Stromal cell of bone marrow (primary cell): ENCODE results near the gene TRIAP1.
"Not testable (repeated sequence)": the region's sequence is repeated elsewhere in the genome, so short reads cannot be mapped to it uniquely, and the experiment has no call there.

ENCODE experiments used
- DNase-seq: peaks from one replicate; pipeline ENCODE4 v3.0.0-alpha.2; 2012; ENCODE audit warnings: low read depth

TRIAP1 gene

DNA sequence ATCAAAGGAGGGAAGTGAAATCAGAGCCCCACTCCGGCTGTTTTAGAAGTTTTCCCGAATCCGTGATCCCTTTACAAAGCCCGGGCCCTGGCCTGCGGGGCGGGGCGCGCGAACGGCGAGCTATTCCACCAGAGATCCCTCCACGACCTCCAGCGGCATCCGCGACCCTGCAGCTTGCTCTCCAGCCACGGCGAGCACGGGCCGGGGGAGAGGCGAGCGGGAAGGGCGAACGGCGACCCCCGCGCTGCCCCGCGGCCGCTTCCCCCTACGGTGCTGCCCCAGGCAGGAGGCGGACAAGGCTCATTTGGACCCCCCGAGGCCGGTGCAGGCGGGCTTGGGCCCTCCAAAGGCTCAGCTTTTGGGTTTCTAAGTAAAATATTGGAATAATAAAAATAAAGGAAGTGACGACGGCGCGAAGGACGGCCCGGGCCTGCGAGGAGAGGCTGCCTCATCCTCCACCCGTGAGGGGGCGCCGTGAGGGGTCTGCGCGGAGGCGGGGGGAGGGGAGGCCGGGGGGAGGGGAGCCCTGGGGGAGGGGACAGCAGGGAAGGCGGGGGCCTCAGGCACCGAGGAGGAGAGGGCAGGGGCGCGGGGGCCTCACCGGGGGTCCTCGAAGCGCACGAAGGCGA is 22.8 kb upstream of the TRIAP1 start:
- DNase-seq: no peak

GRCh38 chr12:120468325-120468820 is 22.2 kb upstream of the TRIAP1 start:
- no peak for DNase-seq

DNA sequence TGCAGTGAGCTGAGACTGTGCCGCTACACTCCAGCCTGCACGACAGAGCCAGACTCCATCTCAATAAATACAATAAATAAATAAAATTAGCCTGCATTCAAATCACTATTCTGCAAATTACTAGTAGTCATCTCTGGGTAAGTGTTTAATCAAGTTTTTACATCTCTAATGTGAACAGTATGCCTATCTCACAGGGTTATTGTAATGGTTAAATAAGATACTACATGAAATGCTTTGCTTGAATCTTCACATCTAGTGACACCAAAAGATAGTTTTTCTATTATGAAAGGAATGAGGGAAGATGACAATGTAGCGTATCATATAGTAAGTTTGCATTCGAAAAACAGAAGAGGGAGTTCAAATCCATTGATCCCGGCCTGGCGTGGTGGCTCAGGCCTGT is 21.3 kb upstream of the TRIAP1 start:
- no peak for DNase-seq

GRCh38 chr12:120466560-120467315 is 20.6 kb upstream of the TRIAP1 start:
- DNase-seq: no peak

DNA sequence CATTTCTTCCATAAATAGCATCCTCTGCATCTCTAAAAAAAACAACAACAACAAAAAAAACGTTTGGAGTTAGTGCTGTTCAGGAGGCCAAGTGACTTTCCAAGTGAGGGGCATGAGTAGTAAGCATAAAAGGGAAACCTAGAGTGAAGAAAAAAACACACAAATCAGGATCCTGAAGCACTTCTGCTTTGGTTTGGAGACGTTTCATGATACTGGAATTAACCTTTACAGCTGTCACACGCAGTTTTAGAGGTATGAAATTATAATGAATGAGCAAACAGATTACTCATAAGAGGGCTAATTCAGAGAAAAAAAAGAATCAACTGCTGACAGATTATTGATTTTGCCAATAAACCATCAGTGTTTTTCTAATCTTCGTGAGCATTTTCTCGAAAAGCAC is 19.6 kb upstream of the TRIAP1 start:
- no peak for DNase-seq

- DNase-seq: no peak
These were observed 17.5 kb upstream of the TRIAP1 start for GRCh38 chr12:120463712-120464111.

DNA sequence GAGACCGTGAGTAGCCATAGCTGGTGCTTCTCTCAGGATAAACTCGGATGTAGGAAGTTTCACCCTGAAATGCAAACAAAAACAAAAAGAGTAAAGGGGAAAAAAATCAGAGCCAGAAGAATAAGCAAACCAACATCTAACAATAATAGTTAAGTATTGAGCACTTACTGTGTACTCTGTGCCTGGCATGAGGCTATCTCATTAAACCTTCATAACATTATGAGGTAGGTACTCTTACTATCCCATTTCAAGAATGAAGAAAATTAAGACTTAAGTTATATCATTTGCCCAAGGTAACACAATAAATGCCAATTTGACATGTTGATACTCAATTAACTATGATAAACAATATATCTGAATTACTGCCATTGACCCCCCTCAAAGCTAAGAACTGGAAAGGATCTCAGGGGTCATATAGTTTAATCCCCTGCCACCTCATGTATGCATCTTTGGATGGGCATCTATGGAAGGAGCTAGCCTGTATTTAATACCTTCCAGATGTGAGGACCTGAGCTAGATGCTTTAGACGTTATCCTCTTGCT is 16.0 kb upstream of the TRIAP1 start:
- no peak for DNase-seq

DNA sequence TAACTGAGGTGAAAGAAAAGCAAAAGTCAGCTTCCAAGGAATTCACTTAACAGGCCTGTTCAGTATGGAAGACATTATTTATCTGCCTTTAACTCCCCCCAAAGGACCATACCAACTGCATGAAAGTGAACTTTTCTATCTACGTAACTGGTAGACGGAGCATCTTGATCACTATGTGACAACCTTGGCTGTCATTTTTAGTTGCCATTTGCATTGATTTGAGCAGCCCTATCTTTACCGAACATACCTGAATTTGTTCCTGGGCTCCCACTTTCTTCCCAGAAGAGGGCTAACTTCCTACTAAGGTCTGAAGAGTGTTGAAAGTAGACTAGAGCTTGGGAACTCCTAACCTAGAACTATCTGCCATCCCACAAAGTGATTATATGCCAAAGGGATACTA is 14.0 kb upstream of the TRIAP1 start:
- DNase-seq: no peak

GRCh38 chr12:120457133-120457532 is 10.9 kb upstream of the TRIAP1 start:
- DNase-seq: no peak

GRCh38 chr12:120455302-120455701 is 9.1 kb upstream of the TRIAP1 start:
- no peak for DNase-seq

DNA sequence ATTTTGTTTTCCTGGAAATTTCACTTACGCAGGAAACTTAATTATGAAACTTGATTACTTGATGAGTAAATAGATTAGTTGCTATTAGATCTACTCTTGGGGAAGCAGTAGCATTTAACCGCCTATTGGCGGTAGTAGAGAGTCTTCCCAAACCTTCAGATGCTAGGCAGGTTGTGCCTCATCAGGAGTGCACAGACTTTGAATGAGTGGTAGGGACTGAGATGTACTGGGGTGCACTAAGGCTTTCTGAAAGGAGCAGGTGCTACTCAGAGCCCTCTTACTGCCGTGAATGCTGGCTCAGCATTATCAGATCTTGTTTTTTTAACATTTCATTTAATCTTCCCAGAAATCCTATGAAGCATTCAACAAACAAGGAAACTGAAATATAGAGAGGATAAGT is 7.8 kb upstream of the TRIAP1 start:
- DNase-seq: no peak

- no peak for DNase-seq
These were observed 7.0 kb upstream of the TRIAP1 start for GRCh38 chr12:120453060-120453750.

- not testable (repeated sequence) for DNase-seq
These were observed 6.3 kb upstream of the TRIAP1 start for GRCh38 chr12:120452524-120452923.

DNA sequence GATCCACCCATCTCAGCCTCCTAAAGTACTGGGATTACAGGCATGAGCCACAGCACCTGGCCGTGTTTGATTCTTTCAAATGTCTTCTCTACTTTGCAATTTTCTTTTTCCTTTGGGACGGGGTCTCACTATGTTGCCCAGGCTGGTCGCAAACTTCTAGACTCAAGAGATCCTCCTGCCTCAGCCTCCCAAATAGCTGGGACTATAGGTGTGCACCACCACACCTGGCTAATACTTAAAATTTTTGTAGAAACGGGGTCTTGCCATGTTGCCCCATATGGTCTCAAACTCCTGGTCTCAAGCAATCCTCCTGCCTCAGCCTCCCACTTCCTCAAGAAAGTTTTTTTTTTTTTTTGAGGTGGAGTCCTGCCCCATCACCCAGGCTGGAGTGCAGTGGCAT is 1.8 kb upstream of the TRIAP1 start:
- no peak for DNase-seq

- DNase-seq: not testable (repeated sequence)
These were observed 627 bp upstream of the TRIAP1 start for GRCh38 chr12:120446844-120447178.

DNA sequence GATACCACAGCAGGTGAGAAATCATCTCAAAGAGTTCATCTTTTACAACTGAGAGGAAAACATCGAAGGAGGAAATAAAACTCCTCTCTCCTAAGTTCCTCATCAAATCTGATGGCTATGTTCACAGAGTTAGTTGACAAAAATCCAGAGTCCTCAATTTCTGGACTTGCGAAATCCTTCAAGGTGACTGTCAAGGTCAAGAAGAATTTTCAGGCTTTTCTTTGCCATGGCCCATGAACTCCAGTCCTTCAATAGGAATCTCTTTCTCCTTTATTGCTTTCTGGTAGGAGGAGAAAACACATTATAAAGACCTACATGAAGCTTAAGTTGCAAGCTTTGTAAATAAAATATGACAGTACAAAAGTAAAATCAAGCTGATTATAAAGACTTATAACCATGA is 1.5 kb downstream of the TRIAP1 start:
- no peak for DNase-seq

GRCh38 chr12:120439646-120440247 is 6.4 kb downstream of the TRIAP1 start:
- peak; percentile 12 for DNase-seq

DNA sequence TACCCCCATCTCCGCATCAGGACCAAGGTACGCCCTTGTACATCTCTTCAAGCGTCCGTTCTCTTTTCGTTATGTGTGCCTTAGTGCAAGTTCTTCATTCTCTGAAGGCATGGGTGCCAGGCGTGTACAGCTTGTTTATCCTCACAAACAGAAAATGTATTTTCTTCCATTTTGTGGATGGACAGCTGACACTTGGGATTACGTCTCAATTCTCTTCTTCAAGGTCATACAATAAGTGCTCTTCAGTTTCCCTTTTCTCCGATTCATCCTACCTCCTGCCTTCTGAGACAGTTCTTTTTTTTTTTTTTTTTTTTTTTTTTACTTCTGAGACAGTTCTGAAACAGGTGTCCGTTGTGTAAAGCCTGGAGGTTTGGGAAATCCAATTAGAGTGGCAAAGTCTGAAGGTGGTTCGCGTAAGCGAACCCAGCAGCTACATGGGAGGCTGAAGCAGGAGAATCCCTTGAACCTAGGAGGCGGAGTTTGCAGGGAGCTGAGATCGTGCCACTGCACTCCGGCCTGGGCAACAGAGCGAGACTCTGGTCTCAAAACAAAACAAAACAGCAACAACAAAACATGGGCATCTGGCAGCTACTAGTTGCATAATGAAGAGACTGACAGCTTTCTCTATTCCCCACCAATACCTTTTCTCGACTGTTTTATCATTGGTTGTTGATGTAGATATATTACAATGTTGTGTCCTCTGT is 7.5 kb downstream of the TRIAP1 start:
- no peak for DNase-seq

DNA sequence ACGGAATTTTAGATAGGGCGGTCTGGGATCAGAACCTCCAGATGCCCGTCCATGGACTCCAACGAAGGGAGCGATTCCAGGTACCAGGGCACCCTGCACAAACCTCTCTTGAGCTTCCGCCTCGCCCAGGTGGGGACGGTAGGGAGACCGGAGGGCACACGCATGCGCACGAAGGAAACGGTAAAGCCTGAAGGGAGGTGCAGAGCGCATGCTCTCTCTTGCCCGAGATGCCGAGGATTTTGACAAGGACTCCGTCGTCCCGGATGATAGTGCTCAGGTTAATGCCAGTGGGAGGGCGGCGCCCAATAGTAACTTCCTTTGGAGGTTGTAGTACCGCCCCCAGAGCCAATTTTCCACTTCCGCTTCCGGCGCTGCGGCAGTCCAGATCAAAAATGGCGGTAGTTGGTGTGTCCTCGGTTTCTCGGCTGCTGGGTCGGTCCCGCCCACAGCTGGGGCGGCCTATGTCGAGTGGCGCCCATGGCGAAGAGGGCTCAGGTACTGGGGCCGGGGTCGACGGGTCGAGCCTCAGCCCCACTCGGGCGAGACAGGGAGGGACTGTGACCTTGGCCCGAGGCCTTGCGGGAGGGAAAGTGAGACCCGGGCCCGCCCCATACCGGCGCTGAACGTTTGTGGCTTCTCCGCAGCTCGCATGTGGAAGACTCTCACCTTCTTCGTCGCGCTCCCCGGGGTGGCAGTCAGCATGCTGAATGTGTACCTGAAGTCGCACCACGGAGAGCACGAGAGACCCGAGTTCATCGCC is 8.3 kb downstream of the TRIAP1 start, which contains the start of gene COX6A1:
Gene COX6A1 (plus strand): TSS at position 379 of the 760 bp plus-strand sequence. CDS start 14 bp downstream, at position 393.
- DNase-seq: peak; percentile 95

- no peak for DNase-seq
These were observed 13.2 kb downstream of the TRIAP1 start for GRCh38 chr12:120432772-120433525.
